PC-9 (cell line): Measurements from ENCODE around the gene TM9SF1. TPM values are rescaled to one million over a fixed set of nuclear protein-coding genes. Genes with fewer than 3 reads are reported as not detected.

Experiments
- BruUV-seq: library from RNA; stranded (reverse); fragments of 400-500 nt; replicated peaks from 2 replicates; lab custom pipeline; 2021; lab: Mats Ljungman, UMichigan
- CTCF ChIA-PET: fragments of 300-600 bp; sonication (Branson Sonifier 250); formaldehyde crosslinking; loops from one replicate; lab custom pipeline; 2022; ENCODE audit warnings: antibody characterized with exemption; lab: Charles Lee
- POLR2A ChIA-PET: fragments of 300-600 bp; sonication (Branson Sonifier 250); formaldehyde crosslinking; loops from one replicate; lab custom pipeline; 2022; ENCODE audit warnings: antibody characterized with exemption; ENCODE audit not compliant: unreplicated experiment; lab: Charles Lee
- DNase-seq, 2 experiments: peaks; one replicate each; pipeline versions ENCODE4 v3.0.0 to v3.0.0-alpha.2; 2015 to 2022; ENCODE audit warnings: mixed read lengths in 1 of 2
- H2AFZ ChIP-seq: fragments of 200-600 bp; sonication (generic); 2 replicates; pipeline ENCODE4 v1.8.1; 2017; ENCODE audit warnings: antibody characterized with exemption
- H3F3A ChIP-seq: fragments of 200-600 bp; sonication (generic); 2 replicates; pipeline ENCODE4 v1.8.1; 2017; ENCODE audit warnings: antibody characterized with exemption, mild to moderate bottlenecking, low read depth; ENCODE audit not compliant: insufficient read depth
- H3K27ac ChIP-seq: fragments of 200-600 bp; sonication (generic); 2 replicates; pipeline ENCODE4 v1.6.1; 2016; ENCODE audit warnings: mixed run types
- H3K27me3 ChIP-seq: fragments of 200-600 bp; sonication (generic); 2 replicates; pipeline ENCODE4 v1.6.1; 2016; ENCODE audit warnings: low read depth, mixed run types; ENCODE audit not compliant: insufficient read depth
- H3K36me3 ChIP-seq: fragments of 200-600 bp; sonication (generic); 2 replicates; pipeline ENCODE4 v1.6.1; 2016; ENCODE audit warnings: low read depth, mixed run types
- H3K4me1 ChIP-seq: fragments of 200-600 bp; sonication (generic); replicated peaks from 2 replicates; pipeline ENCODE4 v1.6.1; 2016; ENCODE audit warnings: mixed run types; ENCODE audit not compliant: insufficient read depth
- H3K4me2 ChIP-seq: fragments of 200-600 bp; sonication (generic); 2 replicates; pipeline ENCODE4 v1.6.1; 2017; ENCODE audit warnings: mixed run types
- H3K4me3 ChIP-seq: fragments of 200-600 bp; sonication (generic); 2 replicates; pipeline ENCODE4 v1.6.1; 2016; ENCODE audit warnings: mixed run types
- H3K79me2 ChIP-seq: fragments of 200-600 bp; sonication (generic); 2 replicates; pipeline ENCODE4 v1.6.1; 2017; ENCODE audit warnings: low read depth, mixed run types
- H3K9me2 ChIP-seq: fragments of 200-600 bp; sonication (generic); 2 replicates; pipeline ENCODE4 v1.8.1; 2017; ENCODE audit warnings: mild to moderate bottlenecking; ENCODE audit not compliant: insufficient read depth
- H3K9me3 ChIP-seq: fragments of 200-600 bp; sonication (generic); 2 replicates; pipeline ENCODE4 v1.8.1; 2016; ENCODE audit warnings: low read depth; ENCODE audit not compliant: insufficient read depth
- H4K20me1 ChIP-seq: fragments of 200-600 bp; sonication (generic); 2 replicates; pipeline ENCODE4 v1.8.1; 2017; ENCODE audit not compliant: insufficient read depth
- EZH2 ChIP-seq: fragments of 200-600 bp; sonication (generic); IDR thresholded peaks from 2 replicates; pipeline ENCODE4 v1.8.0; 2017; ENCODE audit warnings: antibody characterized with exemption, low read depth
- intact Hi-C: fragments of 100-400 bp; cut with micrococcal nuclease; formaldehyde crosslinking; loops from one replicate; pipeline ENCODE4 v1.10.0; 2022; ENCODE audit not compliant: unreplicated experiment
- total RNA-seq: library from RNA; stranded (reverse); gene quantifications from 2 replicates; pipeline ENCODE4 v1.2.3, GENCODE V29; 2021
- TF ChIP-seq, protein P1 (sequence below): fragments of 200-600 bp; sonication (generic); conservative IDR thresholded peaks from 2 replicates; pipeline ENCODE4 v1.6.1; 2017; ENCODE audit warnings: mixed run types, antibody characterized with exemption, mild to moderate bottlenecking, moderate library complexity

Gene TM9SF1
- total RNA-seq, 1 experiment from 2014 or later, result 37.3 TPM

DNA sequence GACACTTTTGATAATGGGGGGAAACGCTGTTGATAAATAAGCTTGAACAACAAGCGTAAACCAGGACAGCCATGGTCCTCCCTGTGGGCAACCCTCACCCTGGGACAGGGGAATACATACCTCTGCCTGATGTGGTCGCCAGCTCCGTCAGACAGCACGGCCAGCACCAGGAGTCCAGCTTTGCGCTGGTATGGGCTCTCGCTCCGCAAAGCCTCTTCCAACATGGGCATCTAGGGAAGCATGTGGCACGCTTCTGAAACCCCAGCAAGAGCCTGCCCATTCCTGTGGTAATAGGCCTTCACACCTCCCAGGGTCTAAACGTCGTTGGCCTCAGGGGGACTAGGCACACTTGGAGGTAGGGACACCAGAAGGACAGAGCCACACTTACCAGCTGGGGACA lies 9.5 kb downstream of the TM9SF1 start:
- CTCF ChIA-PET, result no interaction called here
- POLR2A ChIA-PET, result no interaction called here

DNA sequence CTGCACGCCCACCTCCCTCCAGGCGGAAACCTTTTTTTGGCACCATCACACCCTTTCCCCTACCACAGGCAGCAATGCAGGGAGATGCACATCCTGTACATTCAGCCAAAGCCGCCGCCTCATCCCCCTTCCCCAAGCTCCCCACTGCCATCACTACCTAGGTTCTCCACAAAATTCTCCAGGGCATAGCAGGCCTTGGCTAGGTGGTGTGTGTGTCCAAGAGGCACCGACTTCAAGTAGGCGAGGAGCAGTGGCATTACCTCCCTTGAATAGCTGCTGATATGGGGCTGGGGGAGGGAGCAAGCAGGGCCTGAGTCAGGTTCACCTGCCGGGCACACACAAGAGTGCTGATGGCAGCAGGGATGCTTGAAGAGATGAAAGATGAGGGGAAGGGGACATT lies 10.2 kb downstream of the TM9SF1 start:
- H3K36me3 ChIP-seq, result no peaks in the 10 kb centered on the region
- H3K9me3 ChIP-seq, result no peaks in the 10 kb centered on the region
- BruUV-seq, result no TSS peak
- TF ChIP-seq EZH2, result no peak
- no peak overlapping the region for H3K27ac ChIP-seq
- H3K4me1 ChIP-seq, result peaks cover 11% of the 10 kb centered on the region
- no peak overlapping the region for H3K4me2 ChIP-seq
- no peak overlapping the region for H2AFZ ChIP-seq
- intact Hi-C loops, result no loop called here
- ChIA-PET CTCF (no interaction called here), POLR2A (no interaction called here)
- H3K27me3 ChIP-seq, result no peaks in the 10 kb centered on the region
- H3F3A ChIP-seq, result peaks cover 3% of the 10 kb centered on the region; the same call in 1 of the 2 replicates
- no peaks in the 10 kb centered on the region for H4K20me1 ChIP-seq
- no peak overlapping the region for H3K4me3 ChIP-seq
- no peak for DNase-seq
- H3K79me2 ChIP-seq, result peaks cover 13% of the 10 kb centered on the region
- H3K9me2 ChIP-seq, result no peaks in the 10 kb centered on the region

More for the DNA sequence above, 9.5 kb downstream of the TM9SF1 start:
- peaks cover 3% of the 10 kb centered on the region; the same call in 1 of the 2 replicates for H3F3A ChIP-seq
- H4K20me1 ChIP-seq, result no peaks in the 10 kb centered on the region
- H3K4me2 ChIP-seq, result no peak overlapping the region
- no peaks in the 10 kb centered on the region for H3K27me3 ChIP-seq
- intact Hi-C loops, result no loop called here
- H3K36me3 ChIP-seq, result no peaks in the 10 kb centered on the region
- no TSS peak for BruUV-seq
- DNase-seq, result no peak
- H3K4me3 ChIP-seq, result no peak overlapping the region
- H2AFZ ChIP-seq, result no peak overlapping the region
- TF ChIP-seq, protein P1, sequence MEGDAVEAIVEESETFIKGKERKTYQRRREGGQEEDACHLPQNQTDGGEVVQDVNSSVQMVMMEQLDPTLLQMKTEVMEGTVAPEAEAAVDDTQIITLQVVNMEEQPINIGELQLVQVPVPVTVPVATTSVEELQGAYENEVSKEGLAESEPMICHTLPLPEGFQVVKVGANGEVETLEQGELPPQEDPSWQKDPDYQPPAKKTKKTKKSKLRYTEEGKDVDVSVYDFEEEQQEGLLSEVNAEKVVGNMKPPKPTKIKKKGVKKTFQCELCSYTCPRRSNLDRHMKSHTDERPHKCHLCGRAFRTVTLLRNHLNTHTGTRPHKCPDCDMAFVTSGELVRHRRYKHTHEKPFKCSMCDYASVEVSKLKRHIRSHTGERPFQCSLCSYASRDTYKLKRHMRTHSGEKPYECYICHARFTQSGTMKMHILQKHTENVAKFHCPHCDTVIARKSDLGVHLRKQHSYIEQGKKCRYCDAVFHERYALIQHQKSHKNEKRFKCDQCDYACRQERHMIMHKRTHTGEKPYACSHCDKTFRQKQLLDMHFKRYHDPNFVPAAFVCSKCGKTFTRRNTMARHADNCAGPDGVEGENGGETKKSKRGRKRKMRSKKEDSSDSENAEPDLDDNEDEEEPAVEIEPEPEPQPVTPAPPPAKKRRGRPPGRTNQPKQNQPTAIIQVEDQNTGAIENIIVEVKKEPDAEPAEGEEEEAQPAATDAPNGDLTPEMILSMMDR, result no peak
- TF ChIP-seq EZH2, result no peak
- H3K79me2 ChIP-seq, result peaks cover 13% of the 10 kb centered on the region
- H3K9me3 ChIP-seq, result no peaks in the 10 kb centered on the region
- no peak overlapping the region for H3K27ac ChIP-seq
- H3K9me2 ChIP-seq, result no peaks in the 10 kb centered on the region
- peaks cover 11% of the 10 kb centered on the region for H3K4me1 ChIP-seq

- H3K27ac ChIP-seq, result no peak overlapping the region
- CTCF ChIA-PET, result no interaction called here
- H3K4me2 ChIP-seq, result no peak overlapping the region
- peaks cover 13% of the 10 kb centered on the region for H3K79me2 ChIP-seq
- peaks cover 10% of the 10 kb centered on the region for H3K4me1 ChIP-seq
- no peaks in the 10 kb centered on the region for H3K27me3 ChIP-seq
- intact Hi-C loops, result no loop called here
- H3K9me3 ChIP-seq, result no peaks in the 10 kb centered on the region
- no peaks in the 10 kb centered on the region for H3K9me2 ChIP-seq
- H2AFZ ChIP-seq, result no peak overlapping the region
- no peak for TF ChIP-seq EZH2
- TF ChIP-seq, protein P1, result no peak
- no peaks in the 10 kb centered on the region for H3K36me3 ChIP-seq
- H3F3A ChIP-seq, result peaks cover 3% of the 10 kb centered on the region; the same call in 1 of the 2 replicates
- H4K20me1 ChIP-seq, result no peaks in the 10 kb centered on the region
- H3K4me3 ChIP-seq, result no peak overlapping the region
- DNase-seq, result no peak
- POLR2A ChIA-PET, result no interaction called here
- BruUV-seq, result no TSS peak
Measured at GRCh38 chr14:24184104-24184970, 10.9 kb downstream of the TM9SF1 start.
